Embryonic facial prominence (tissue), 1 donor: ENCODE results near the gene GAPDH.
"Not testable (repeated sequence)": the region's sequence is repeated elsewhere in the genome, so short reads cannot be mapped to it uniquely, and the experiment has no call there.

ENCODE experiments used
- DNase-seq: peaks from one replicate; pipeline ENCODE4 v3.0.0-alpha.2; 2016; ENCODE audit errors: extremely low spot score

Gene GAPDH

GRCh38 chr12:6546016-6546415, 11.7 kb downstream of the GAPDH start:
- DNase-seq = no peak

GRCh38 chr12:6547566-6547965, 13.2 kb downstream of the GAPDH start:
- DNase-seq = no peak

GRCh38 chr12:6547987-6548386, 13.7 kb downstream of the GAPDH start:
- DNase-seq = no peak

GRCh38 chr12:6548556-6548955, 14.2 kb downstream of the GAPDH start:
- no peak for DNase-seq

- DNase-seq = no peak
Measured at GRCh38 chr12:6548966-6549683, 14.8 kb downstream of the GAPDH start.

DNA sequence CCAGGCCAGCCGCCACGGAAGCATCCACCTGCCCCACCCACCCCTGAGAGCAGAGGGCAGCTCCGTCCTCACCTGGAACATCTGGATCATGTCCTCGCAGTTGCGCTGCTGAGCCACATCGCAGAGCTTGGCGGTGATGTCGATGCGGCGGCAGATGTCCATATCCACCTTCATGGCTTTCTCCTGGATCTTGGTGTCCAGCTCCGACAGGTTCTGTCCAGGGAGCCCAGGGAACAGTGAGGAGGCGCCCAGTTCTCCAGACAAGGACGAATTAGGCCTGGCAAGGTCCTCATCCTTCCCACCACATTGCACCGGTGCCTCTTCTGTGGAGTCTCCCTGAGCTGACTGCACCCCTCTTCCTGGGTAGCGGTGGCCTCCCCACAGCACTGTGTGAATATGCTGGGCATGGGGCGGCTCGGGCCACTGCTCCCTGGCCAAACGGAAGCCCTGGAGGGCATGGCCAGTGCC, 15.4 kb downstream of the GAPDH start:
- DNase-seq = no peak

DNA sequence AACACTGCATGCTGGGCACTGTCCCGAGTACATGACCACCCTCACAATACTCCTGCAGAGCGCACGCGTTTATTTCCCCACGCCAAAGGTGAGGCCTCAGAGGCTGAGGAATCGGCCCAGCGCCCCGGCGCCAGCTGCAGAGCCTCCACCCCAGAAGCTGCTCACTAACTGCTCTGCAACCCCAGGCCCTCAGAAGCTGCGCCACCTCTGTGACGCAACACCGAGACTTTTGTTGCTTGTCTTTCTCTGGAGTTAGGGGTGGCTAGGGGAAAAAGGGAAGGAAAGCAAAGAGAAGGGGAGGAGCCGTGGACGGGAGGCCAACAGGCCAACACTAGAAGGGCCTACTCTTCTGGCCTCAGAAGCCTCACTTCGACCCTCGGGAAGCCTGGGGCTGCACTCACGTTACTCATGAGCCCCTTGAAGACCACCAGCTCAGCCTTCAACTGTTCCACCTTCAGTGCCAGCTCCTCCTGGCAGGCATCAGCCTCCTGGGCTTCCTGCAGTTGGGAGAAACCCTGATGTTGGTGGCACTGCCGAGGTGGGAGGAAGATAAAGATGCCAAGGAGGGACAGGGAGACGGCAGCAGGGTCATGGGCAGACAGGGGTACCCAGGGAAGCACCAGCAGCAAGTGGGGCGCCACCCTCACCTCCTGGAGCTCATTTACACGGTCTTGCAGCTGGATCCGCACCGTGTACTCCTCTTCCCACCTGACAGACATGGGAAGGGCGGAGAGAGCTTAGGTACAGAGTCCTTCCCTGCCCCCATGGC, 16.2 kb downstream of the GAPDH start:
- DNase-seq = no peak

DNA sequence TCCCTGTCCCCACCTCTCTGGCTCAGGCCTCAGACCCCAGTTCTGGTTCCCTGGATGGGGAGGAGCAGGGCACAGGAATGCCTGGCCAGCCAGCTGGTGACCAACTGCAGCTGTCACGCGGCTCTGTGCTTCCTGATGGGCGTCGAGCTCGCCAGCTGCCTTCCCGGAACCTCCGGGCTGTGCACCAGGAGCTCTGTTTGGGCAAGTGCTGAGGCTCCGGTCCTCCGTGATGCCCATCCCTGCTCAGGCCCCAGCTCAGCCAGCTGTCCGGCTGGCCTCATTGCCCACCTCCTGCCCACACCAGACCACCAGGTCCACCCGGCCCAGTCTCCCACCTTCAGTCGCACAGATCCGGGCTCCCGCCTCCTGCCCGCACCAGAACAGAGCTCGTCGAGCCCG, 16.7 kb downstream of the GAPDH start:
- no peak for DNase-seq

- DNase-seq = no peak
Measured at GRCh38 chr12:6551496-6552139, 17.3 kb downstream of the GAPDH start.

DNA sequence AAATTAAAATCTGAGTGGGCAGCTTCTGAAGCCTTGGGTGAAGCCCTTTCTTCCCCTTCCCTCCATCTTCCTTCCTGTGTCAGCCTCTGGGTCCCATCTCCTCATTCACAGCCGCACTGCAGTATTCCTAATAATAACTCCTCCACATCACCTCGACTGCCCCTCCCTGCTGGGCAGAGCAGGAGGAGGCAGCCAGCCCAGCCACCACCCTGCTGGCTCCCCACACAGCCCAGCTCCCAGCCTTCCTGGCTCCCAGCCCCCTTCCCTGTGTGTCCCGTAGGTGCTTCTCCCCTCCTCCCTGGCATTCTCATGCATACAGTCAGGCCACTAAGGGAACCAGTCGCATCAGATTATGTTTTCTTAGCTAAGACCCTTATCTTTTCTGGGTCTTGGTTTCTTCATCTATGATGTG, 17.8 kb downstream of the GAPDH start:
- no peak for DNase-seq

- no peak for DNase-seq
Measured at GRCh38 chr12:6553051-6553868, 18.9 kb downstream of the GAPDH start.

GRCh38 chr12:6554168-6555017, 20.1 kb downstream of the GAPDH start:
- DNase-seq = peak; percentile 43

- no peak for DNase-seq
Measured at GRCh38 chr12:6555018-6555691, 20.8 kb downstream of the GAPDH start.

DNA sequence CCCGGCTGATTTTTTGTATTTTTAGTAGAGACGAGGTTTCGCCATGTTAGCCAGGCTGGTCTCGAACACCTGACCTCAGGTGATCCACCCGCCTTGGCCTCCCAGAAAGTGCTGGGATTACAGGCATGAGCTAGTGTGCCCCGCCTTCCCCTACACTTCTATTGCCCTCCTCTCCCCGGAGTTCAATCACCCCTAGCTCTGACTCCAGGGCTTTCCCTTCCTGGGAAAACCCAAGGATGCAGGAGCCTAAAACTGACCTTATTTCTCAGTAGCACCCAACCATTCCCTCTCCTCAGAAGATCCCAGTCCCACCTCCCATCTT, 22.1 kb downstream of the GAPDH start:
- not testable (repeated sequence) for DNase-seq

DNA sequence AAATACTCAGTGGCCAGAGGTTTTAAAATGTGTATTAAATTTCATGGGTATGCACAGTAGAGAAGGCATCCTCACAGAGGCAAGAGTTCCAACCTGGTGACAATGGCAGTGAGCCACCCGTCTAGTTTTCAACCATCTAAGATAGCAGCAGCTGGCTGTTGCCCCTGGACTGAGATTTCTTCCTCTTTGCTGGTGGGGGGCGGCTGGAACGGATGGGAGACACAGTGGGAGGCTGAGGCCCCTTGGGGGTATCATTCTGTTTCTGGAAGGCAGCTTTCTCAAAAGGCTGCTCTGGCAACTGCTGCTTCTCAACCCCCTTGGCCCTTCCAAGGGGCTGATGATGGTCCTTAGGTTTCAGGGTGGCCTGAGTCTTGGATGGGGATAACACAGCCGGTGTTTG, 22.5 kb downstream of the GAPDH start:
- DNase-seq = no peak

DNA sequence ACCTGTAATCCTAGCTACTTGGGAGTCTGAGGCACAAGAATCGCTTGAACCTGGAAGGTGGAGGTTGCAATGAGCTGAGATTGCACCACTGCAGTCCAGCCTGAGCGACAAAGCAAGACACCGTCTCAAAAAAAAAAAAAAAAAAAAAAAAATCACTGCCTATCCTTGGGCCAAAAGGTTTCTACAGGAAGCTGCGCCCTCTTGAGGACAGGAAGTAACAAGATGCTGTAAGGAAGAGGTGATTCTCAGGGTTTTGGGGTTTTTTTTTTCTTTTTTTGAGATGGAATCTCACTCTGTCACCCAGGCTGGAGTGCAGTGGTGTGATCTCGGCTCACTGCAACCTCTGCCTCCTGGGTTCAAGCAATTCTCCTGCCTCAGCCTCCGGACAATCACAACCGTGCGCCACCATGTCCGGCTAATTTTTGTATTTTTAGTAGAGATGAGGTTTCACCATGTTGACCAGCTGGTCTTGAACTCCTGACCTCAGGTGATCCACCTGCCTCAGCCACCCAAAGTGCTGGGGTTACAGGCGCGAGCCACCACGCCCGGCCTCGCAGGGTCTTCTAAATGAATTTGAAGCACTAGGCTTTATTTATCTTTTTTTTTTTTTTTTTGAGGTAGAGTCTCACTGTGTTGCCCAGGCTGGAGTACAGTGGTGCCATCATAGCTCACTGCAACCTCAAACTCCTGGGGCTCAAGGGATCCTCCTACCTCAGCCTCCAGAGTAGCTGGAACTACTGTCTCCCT, 23.9 kb downstream of the GAPDH start:
- not testable (repeated sequence) for DNase-seq

DNA sequence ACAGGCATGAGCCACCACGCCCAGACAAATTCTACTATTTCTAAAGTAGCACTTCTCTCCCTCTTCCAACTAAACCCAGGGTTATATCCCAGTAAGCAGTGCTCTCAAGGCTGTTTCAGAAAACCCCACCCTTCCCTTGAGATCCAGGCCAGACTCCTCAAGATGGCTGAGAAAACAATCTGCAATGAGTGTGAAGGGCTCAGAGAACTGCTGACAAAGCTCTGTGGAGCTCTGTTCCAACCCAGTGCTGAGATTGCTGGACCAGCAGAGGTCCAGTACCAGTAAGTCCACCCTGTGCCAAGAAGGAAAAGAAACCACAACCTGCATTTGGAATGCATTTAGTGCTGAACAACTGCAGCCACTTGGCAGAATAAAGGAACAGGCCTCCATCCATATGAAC, 25.2 kb downstream of the GAPDH start:
- DNase-seq = no peak

- no peak for DNase-seq
Measured at GRCh38 chr12:6560501-6561205, 26.3 kb downstream of the GAPDH start.

DNA sequence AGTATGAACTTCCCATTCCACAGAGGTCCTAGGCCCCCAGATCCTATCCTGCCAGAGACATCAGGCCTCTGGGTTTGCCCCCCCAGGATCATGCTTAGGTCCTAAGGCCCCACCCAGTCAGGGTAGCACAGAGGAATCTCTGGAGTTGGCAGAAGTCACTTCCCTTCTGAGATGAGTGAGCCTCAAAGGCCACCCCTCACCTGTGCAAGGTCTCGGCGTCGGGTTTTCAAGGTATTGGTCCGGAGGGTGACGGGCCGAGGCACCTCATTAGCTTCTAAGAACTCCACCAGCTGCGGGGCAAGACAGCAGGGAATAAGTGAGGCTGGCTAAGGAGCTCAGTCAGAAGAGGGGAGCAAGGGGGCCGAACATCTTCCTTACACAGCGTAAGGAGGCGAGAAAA, 28.6 kb downstream of the GAPDH start:
- DNase-seq = no peak
